IMR-90 (cell line): ENCODE data around the gene COX6A2. TPM values are rescaled to one million over a fixed set of nuclear protein-coding genes. Genes with fewer than 3 reads are reported as not detected.

Experiments used
- ATAC-seq: fragments of 200-7000 bp; cut with Tn5 transposase; 2 replicates; pipeline ENCODE4 v1.9.1; 2020; ENCODE audit warnings: low read depth, mild to moderate bottlenecking, moderate library complexity
- BruUV-seq: library from RNA; stranded (reverse); fragments of 400-500 nt; replicated peaks from 2 replicates; lab custom pipeline; 2021; lab: Mats Ljungman, UMichigan
- CTCF ChIA-PET: fragments of 300-600 bp; formaldehyde crosslinking; extraction: SDS; loops from one replicate; lab custom pipeline; 2021; ENCODE audit warnings: antibody characterized with exemption; lab: Yijun Ruan, JAX
- POLR2A ChIA-PET: fragments of 300-600 bp; sonication (Branson Sonifier 250); formaldehyde crosslinking; loops from one replicate; lab custom pipeline; 2022; ENCODE audit warnings: antibody characterized with exemption; ENCODE audit not compliant: unreplicated experiment; lab: Charles Lee
- DNase-seq: peaks from one replicate; pipeline ENCODE4 v3.0.0; 2013
- H2AFZ ChIP-seq: replicated peaks from 2 replicates; pipeline ENCODE3; 2013; ENCODE audit warnings: low read length, mild to moderate bottlenecking; ENCODE audit not compliant: poor library complexity
- H2AK5ac ChIP-seq: 2 replicates; pipeline ENCODE4 v1.6.1; 2013; ENCODE audit warnings: low read depth, low read length, inconsistent platforms
- H2AK9ac ChIP-seq: replicated peaks from 2 replicates; pipeline ENCODE3; 2013; ENCODE audit warnings: mild to moderate bottlenecking, low read depth, low read length, moderate library complexity; ENCODE audit not compliant: poor library complexity
- H2BK120ac ChIP-seq: 2 replicates; pipeline ENCODE4 v1.6.1; 2013; ENCODE audit warnings: low read depth, low read length, inconsistent platforms
- H2BK15ac ChIP-seq: 3 replicates; pipeline ENCODE4 v1.6.1; 2013; ENCODE audit warnings: low read depth, low read length, inconsistent platforms
- H2BK20ac ChIP-seq: 2 replicates; pipeline ENCODE4 v1.6.1; 2013; ENCODE audit warnings: low read depth, mild to moderate bottlenecking, inconsistent platforms, low read length, moderate library complexity
- H2BK5ac ChIP-seq: 2 replicates; pipeline ENCODE4 v1.6.1; 2013; ENCODE audit warnings: mild to moderate bottlenecking, low read depth, low read length, inconsistent platforms; ENCODE audit not compliant: poor library complexity, severe bottlenecking
- H3K14ac ChIP-seq: replicated peaks from 2 replicates; pipeline ENCODE4 v1.6.1; 2013; ENCODE audit warnings: low read depth, low read length, inconsistent platforms
- H3K18ac ChIP-seq: 2 replicates; pipeline ENCODE4 v1.6.1; 2013; ENCODE audit warnings: low read depth, low read length, control low read depth
- H3K23ac ChIP-seq: 2 replicates; pipeline ENCODE4 v1.6.1; 2013; ENCODE audit warnings: low read depth, low read length, inconsistent platforms
- H3K27ac ChIP-seq: 2 replicates; pipeline ENCODE4 v1.5.1; 2013; ENCODE audit warnings: mild to moderate bottlenecking, control low read depth, low read length; ENCODE audit not compliant: insufficient read depth
- H3K27me3 ChIP-seq: 2 replicates; pipeline ENCODE4 v1.6.1; 2013; ENCODE audit warnings: low read length; ENCODE audit not compliant: control insufficient read depth, insufficient read depth
- H3K36me3 ChIP-seq: 2 replicates; pipeline ENCODE4 v1.6.1; 2013; ENCODE audit warnings: low read length, mixed read lengths; ENCODE audit not compliant: control insufficient read depth, insufficient read depth
- H3K4ac ChIP-seq: 2 replicates; pipeline ENCODE4 v1.6.1; 2013; ENCODE audit warnings: low read depth, low read length, inconsistent platforms
- H3K4me1 ChIP-seq: 2 replicates; pipeline ENCODE4 v1.6.1; 2013; ENCODE audit warnings: low read length, mixed read lengths; ENCODE audit not compliant: control insufficient read depth, insufficient read depth
- H3K4me2 ChIP-seq: 2 replicates; pipeline ENCODE4 v1.6.1; 2013; ENCODE audit warnings: low read depth, mild to moderate bottlenecking, control low read depth, low read length, moderate library complexity
- H3K4me3 ChIP-seq: 2 replicates; pipeline ENCODE4 v1.5.1; 2013; ENCODE audit warnings: low read depth, mild to moderate bottlenecking, control low read depth, low read length, moderate library complexity; ENCODE audit not compliant: insufficient read depth
- H3K56ac ChIP-seq: 2 replicates; pipeline ENCODE4 v1.6.1; 2013; ENCODE audit warnings: low read length, inconsistent platforms; ENCODE audit not compliant: insufficient read depth; ENCODE audit errors: extremely low read depth
- H3K79me1 ChIP-seq, 2 experiments: 2 replicates each; pipeline ENCODE4 v1.6.1; 2013; ENCODE audit warnings: low read length in 2 of 2, inconsistent platforms in 1 of 2, low read depth in 1 of 2
- H3K9ac ChIP-seq: 2 replicates; pipeline ENCODE4 v1.6.1; 2013; ENCODE audit warnings: low read depth, low read length, control low read depth
- H3K9me1 ChIP-seq: 2 replicates; pipeline ENCODE4 v1.6.1; 2013; ENCODE audit warnings: low read length, inconsistent platforms; ENCODE audit not compliant: insufficient read depth
- H3K9me3 ChIP-seq: 2 replicates; pipeline ENCODE4 v1.6.1; 2013; ENCODE audit warnings: low read length; ENCODE audit not compliant: control insufficient read depth, insufficient read depth
- H4K20me1 ChIP-seq: 2 replicates; pipeline ENCODE4 v1.6.1; 2013; ENCODE audit warnings: low read length, inconsistent platforms; ENCODE audit not compliant: insufficient read depth
- H4K5ac ChIP-seq: 2 replicates; pipeline ENCODE4 v1.6.1; 2013; ENCODE audit warnings: mild to moderate bottlenecking, low read depth, low read length, control low read depth
- H4K8ac ChIP-seq, 2 experiments: 2 replicates each; pipeline ENCODE4 v1.6.1; 2013; ENCODE audit warnings: low read depth in 2 of 2, low read length in 2 of 2, control low read depth in 1 of 2, inconsistent platforms in 1 of 2
- H4K91ac ChIP-seq: 2 replicates; pipeline ENCODE4 v1.6.1; 2013; ENCODE audit warnings: low read depth, low read length, inconsistent platforms; ENCODE audit not compliant: insufficient read depth
- BHLHE40 ChIP-seq: fragments of 150-350 bp; IDR thresholded peaks from 2 replicates; pipeline ENCODE4 v1.6.1; 2016; ENCODE audit warnings: mild to moderate bottlenecking, low read depth, low read length
- CEBPB ChIP-seq: IDR thresholded peaks from 2 replicates; pipeline ENCODE4 v1.6.1; 2012; ENCODE audit warnings: low read depth, low read length, improper control_type of control experiment
- CHD1 ChIP-seq: IDR thresholded peaks from 2 replicates; pipeline ENCODE4 v1.6.1; 2012; ENCODE audit warnings: low read depth, low read length, improper control_type of control experiment
- ELK1 ChIP-seq: fragments of 150-350 bp; IDR thresholded peaks from 2 replicates; pipeline ENCODE4 v1.6.1; 2016; ENCODE audit warnings: low read depth, mild to moderate bottlenecking, low read length, moderate library complexity, borderline replicate concordance
- FOS ChIP-seq: fragments of 150-350 bp; IDR thresholded peaks from 2 replicates; pipeline ENCODE4 v1.6.1; 2016; ENCODE audit warnings: low read depth, low read length
- MAFK ChIP-seq: IDR thresholded peaks from 2 replicates; pipeline ENCODE4 v1.6.1; 2012; ENCODE audit warnings: low read depth, low read length, improper control_type of control experiment
- MAZ ChIP-seq: IDR thresholded peaks from 2 replicates; pipeline ENCODE4 v1.6.1; 2012; ENCODE audit warnings: low read depth, mild to moderate bottlenecking, low read length, improper control_type of control experiment, moderate library complexity, borderline replicate concordance
- MXI1 ChIP-seq: IDR thresholded peaks from 2 replicates; pipeline ENCODE4 v1.6.1; 2012; ENCODE audit warnings: low read depth, mild to moderate bottlenecking, low read length, moderate library complexity, borderline replicate concordance
- NFE2L2 ChIP-seq: fragments of 150-350 bp; IDR thresholded peaks from 2 replicates; pipeline ENCODE4 v1.6.1; 2016; ENCODE audit warnings: low read depth, mild to moderate bottlenecking, low read length
- POLR2A ChIP-seq: IDR thresholded peaks from 2 replicates; pipeline ENCODE4 v1.6.1; 2012; ENCODE audit warnings: mild to moderate bottlenecking, low read depth, low read length
- RAD21 ChIP-seq: IDR thresholded peaks from 2 replicates; pipeline ENCODE4 v1.6.1; 2012; ENCODE audit warnings: low read length, improper control_type of control experiment
- RCOR1 ChIP-seq: IDR thresholded peaks from 2 replicates; pipeline ENCODE4 v1.6.1; 2012; ENCODE audit warnings: mild to moderate bottlenecking, low read length, improper control_type of control experiment; ENCODE audit not compliant: insufficient replicate concordance
- RFX5 ChIP-seq: IDR thresholded peaks from 2 replicates; pipeline ENCODE4 v1.8.0; 2012; ENCODE audit warnings: low read depth, mild to moderate bottlenecking, low read length, moderate library complexity
- SMC3 ChIP-seq: fragments of 150-350 bp; IDR thresholded peaks from 2 replicates; pipeline ENCODE4 v1.6.1; 2016; ENCODE audit warnings: low read depth, mild to moderate bottlenecking, antibody characterized with exemption, low read length, moderate library complexity
- WGBS, 2 experiments: methylation state at CpG; one replicate each; pipeline versions ENCODE4 v1.1.5 to v1.1.7; 2013; ENCODE audit warnings: missing lambda C conversion rate in 2 of 2; ENCODE audit not compliant: insufficient read length in 1 of 2; ENCODE audit errors: extremely low coverage in 2 of 2; 5-methylcytosine and 5-hydroxymethylcytosine counted together
- dilution Hi-C: fragments of 300-500 bp; cut with HindIII; formaldehyde crosslinking; loops from one replicate; pipeline ENCODE4 v1.14.3; 2018; ENCODE audit warnings: low sequenced_read_pairs; ENCODE audit not compliant: unreplicated experiment
- in situ Hi-C: fragments of 300-500 bp; cut with MboI; formaldehyde crosslinking; loops from 3 replicates; pipeline ENCODE4 v1.14.3; 2019; ENCODE audit warnings: low sequenced_read_pairs, inconsistent platforms, mixed read lengths
- intact Hi-C: fragments of 100-400 bp; cut with micrococcal nuclease; formaldehyde crosslinking; loops from 2 replicates; pipeline ENCODE4 v1.10.0; 2022
- polyA plus RNA-seq, 3 experiments: library from polyadenylated mRNA; depleted of rRNA; stranded (reverse); fragments of >200 nt; gene quantifications; 2 replicates each; pipeline ENCODE4 v1.2.3, GENCODE V29; 2012; ENCODE audit warnings: low replicate concordance in 1 of 3
- total RNA-seq: library from RNA; depleted of rRNA; stranded (reverse); fragments of >200 nt; gene quantifications from 2 replicates; pipeline ENCODE4 v1.2.3, GENCODE V29; 2012
- TF ChIP-seq, protein P1 (sequence below): fragments of 150-350 bp; IDR thresholded peaks from 2 replicates; pipeline ENCODE4 v1.6.1; 2017; ENCODE audit warnings: mild to moderate bottlenecking, antibody characterized with exemption, low read length, low read depth
- TF ChIP-seq, protein P2 (sequence below): conservative IDR thresholded peaks from 2 replicates; pipeline ENCODE4 v1.5.1; 2012; ENCODE audit warnings: mild to moderate bottlenecking, low read depth, low read length, improper control_type of control experiment

COX6A2 gene
- total and polyA plus RNA-seq, 2 of the 4 experiments (the other 2 are of a cell fraction) = not detected

DNA sequence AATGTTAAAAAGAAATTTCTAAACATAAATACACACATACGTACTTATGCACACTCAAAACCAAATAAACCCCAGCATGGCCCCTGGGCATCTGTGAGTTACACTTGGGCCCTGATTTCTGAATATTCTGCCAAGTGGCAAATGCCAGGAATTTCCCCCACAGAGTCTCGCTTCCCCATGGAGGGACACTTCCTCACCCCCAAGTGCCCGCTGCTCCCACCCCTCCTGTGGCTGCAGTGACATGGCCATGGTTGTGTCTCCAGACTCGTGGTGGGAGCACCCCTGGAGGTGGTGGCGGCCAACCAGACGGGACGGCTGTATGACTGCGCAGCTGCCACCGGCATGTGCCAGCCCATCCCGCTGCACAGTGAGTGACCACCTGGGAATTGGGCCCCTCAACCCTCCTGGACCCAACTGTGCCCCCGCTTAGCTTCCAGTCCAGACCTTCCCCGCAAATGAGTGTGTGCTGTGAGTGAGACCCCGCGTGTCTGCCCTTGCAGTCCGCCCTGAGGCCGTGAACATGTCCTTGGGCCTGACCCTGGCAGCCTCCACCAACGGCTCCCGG, 31.0 kb downstream of the COX6A2 start:
- no peak overlapping the region for H3K4me3 ChIP-seq
- H4K8ac ChIP-seq = no peak overlapping the region
- H2AK9ac ChIP-seq = peak overlapping the region; percentile 55
- H3K9me1 ChIP-seq = no peaks in the 10 kb centered on the region
- in situ Hi-C loops = no loop called here
- dilution Hi-C loops = no loop called here
- intact Hi-C loops = loop anchor here (10.0 kb wide), 1 partner anchor 92 kb away; no protein-coding TSS in a partner anchor
- no peak overlapping the region for H3K18ac ChIP-seq
- H3K4me1 ChIP-seq = no peaks in the 10 kb centered on the region
- WGBS, 2 experiments = 65% methylated on average over 5 of the region's 18 CpGs; no CpG with 5 or more reads in 1 of the 2 experiments
- no peak overlapping the region for H3K4me2 ChIP-seq
- H3K23ac ChIP-seq = no peak overlapping the region
- no peak overlapping the region for H3K9ac ChIP-seq
- H4K5ac ChIP-seq = no peak overlapping the region
- no peak overlapping the region for H2AK5ac ChIP-seq
- DNase-seq (no peak), ATAC-seq (no peak)
- no peak overlapping the region for H4K91ac ChIP-seq
- no peak overlapping the region for H3K4ac ChIP-seq
- H2BK20ac ChIP-seq = no peak overlapping the region
- ChIA-PET POLR2A (no interaction called here), CTCF (no interaction called here)
- no peak overlapping the region for H2BK120ac ChIP-seq
- H4K20me1 ChIP-seq = no peaks in the 10 kb centered on the region
- H3K36me3 ChIP-seq = no peaks in the 10 kb centered on the region
- no peak overlapping the region for H2AFZ ChIP-seq
- H3K27me3 ChIP-seq = no peaks in the 10 kb centered on the region; the same call in 1 of the 2 replicates
- no peak overlapping the region for H3K14ac ChIP-seq
- H3K9me3 ChIP-seq = no peaks in the 10 kb centered on the region; the same call in 1 of the 2 replicates
- no peak overlapping the region for H3K27ac ChIP-seq
- H2BK15ac ChIP-seq = no peak overlapping the region
- no TSS peak for BruUV-seq
- TF ChIP-seq CEBPB (no peak), POLR2A (no peak), NFE2L2 (no peak), CHD1 (no peak), RAD21 (no peak), MXI1 (no peak), MAZ (no peak), FOS (no peak), BHLHE40 (no peak), MAFK (no peak), RFX5 (no peak), RCOR1 (no peak), ELK1 (no peak), SMC3 (no peak)
- TF ChIP-seq, protein P1, sequence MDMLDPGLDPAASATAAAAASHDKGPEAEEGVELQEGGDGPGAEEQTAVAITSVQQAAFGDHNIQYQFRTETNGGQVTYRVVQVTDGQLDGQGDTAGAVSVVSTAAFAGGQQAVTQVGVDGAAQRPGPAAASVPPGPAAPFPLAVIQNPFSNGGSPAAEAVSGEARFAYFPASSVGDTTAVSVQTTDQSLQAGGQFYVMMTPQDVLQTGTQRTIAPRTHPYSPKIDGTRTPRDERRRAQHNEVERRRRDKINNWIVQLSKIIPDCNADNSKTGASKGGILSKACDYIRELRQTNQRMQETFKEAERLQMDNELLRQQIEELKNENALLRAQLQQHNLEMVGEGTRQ = no peak
- TF ChIP-seq, protein P2, sequence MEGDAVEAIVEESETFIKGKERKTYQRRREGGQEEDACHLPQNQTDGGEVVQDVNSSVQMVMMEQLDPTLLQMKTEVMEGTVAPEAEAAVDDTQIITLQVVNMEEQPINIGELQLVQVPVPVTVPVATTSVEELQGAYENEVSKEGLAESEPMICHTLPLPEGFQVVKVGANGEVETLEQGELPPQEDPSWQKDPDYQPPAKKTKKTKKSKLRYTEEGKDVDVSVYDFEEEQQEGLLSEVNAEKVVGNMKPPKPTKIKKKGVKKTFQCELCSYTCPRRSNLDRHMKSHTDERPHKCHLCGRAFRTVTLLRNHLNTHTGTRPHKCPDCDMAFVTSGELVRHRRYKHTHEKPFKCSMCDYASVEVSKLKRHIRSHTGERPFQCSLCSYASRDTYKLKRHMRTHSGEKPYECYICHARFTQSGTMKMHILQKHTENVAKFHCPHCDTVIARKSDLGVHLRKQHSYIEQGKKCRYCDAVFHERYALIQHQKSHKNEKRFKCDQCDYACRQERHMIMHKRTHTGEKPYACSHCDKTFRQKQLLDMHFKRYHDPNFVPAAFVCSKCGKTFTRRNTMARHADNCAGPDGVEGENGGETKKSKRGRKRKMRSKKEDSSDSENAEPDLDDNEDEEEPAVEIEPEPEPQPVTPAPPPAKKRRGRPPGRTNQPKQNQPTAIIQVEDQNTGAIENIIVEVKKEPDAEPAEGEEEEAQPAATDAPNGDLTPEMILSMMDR = no peak
- no peaks in the 10 kb centered on the region for H3K79me1 ChIP-seq
- H2BK5ac ChIP-seq = no peak overlapping the region
- H3K56ac ChIP-seq = no peak overlapping the region
